ENCODE data around the gene PTGFRN.

DNA sequence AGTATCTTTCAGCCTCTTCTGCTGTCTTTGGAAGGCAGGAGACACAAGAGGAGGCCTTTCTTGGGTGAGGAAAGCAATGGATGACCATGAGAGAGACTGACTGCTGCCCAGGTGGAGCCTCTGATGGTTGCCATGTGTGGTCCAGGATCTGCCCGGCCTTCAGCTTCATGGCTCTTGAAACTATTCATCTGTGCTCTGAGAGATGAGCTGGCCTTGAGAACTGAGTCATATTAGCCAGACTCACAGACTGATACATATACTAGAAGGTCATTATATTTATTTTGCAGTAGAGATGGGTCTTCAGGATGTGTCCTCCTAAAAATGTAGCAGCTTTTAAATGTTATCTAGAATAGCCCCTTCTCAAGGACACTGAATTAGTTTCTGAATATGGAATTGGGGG, 33.7 kb downstream of the PTGFRN start:
- TF ChIP-seq, protein P1, sequence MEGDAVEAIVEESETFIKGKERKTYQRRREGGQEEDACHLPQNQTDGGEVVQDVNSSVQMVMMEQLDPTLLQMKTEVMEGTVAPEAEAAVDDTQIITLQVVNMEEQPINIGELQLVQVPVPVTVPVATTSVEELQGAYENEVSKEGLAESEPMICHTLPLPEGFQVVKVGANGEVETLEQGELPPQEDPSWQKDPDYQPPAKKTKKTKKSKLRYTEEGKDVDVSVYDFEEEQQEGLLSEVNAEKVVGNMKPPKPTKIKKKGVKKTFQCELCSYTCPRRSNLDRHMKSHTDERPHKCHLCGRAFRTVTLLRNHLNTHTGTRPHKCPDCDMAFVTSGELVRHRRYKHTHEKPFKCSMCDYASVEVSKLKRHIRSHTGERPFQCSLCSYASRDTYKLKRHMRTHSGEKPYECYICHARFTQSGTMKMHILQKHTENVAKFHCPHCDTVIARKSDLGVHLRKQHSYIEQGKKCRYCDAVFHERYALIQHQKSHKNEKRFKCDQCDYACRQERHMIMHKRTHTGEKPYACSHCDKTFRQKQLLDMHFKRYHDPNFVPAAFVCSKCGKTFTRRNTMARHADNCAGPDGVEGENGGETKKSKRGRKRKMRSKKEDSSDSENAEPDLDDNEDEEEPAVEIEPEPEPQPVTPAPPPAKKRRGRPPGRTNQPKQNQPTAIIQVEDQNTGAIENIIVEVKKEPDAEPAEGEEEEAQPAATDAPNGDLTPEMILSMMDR (conservative IDR thresholded peaks at IDR 0.05; ENCODE audit: low read depth, low read length), result no peak
- no peak for TF ChIP-seq EZH2 (IDR thresholded peaks at IDR 0.05; ENCODE audit: low read length, unreplicated experiment)
- no peak for TF ChIP-seq EZH2phosphoT487 (IDR thresholded peaks at IDR 0.05; ENCODE audit: borderline replicate concordance, low read length)
